Effector memory CD8-positive, alpha-beta T cell (primary cell): ENCODE measurements around the gene BRF1.

Experiments used
- ATAC-seq: fragments of 150-1000 bp; cut with Tn5 transposase; replicated peaks from 2 replicates; pipeline ENCODE4 v1.10.0; 2021; ENCODE audit warnings: mild to moderate bottlenecking, moderate library complexity
- DNase-seq, 3 experiments: peaks; one replicate each; pipeline ENCODE4 v3.0.0; 2021
- H3K27ac Mint-ChIP-seq, 2 donors: one replicate each; pipeline ENCODE4 v1.8.0; 2022; ENCODE audit warnings: mild to moderate bottlenecking in 2 of 2, mixed read lengths in 2 of 2, moderate library complexity in 2 of 2
- H3K27me3 Mint-ChIP-seq, 2 donors: one replicate each; pipeline ENCODE4 v1.8.0; 2022; ENCODE audit warnings: mixed read lengths in 2 of 2
- H3K36me3 Mint-ChIP-seq: one replicate; pipeline ENCODE4 v1.8.0; 2022; ENCODE audit warnings: mild to moderate bottlenecking, moderate library complexity, mixed read lengths; ENCODE audit not compliant: insufficient read depth
- H3K4me1 Mint-ChIP-seq, 2 donors: one replicate each; pipeline ENCODE4 v1.8.0; 2022; ENCODE audit warnings: low read depth in 2 of 2, mixed read lengths in 2 of 2
- H3K4me3 Mint-ChIP-seq, 2 donors: one replicate each; pipeline ENCODE4 v1.8.0; 2022; ENCODE audit warnings: mild to moderate bottlenecking in 2 of 2, mixed read lengths in 2 of 2, moderate library complexity in 2 of 2
- H3K9me3 Mint-ChIP-seq, 2 donors: one replicate each; pipeline ENCODE4 v1.8.0; 2022; ENCODE audit warnings: mixed read lengths in 2 of 2

Gene BRF1

GRCh38 chr14:105195051-105195450 is 105.8 kb downstream of the BRF1 start:
- Mint-ChIP-seq H3K4me1 (peaks cover 13 to 24% of the 10 kb centered on the region in 2 donors), H3K4me3 (no peak overlapping the region), H3K27ac (peak overlapping the region in 1 of 2 donors; percentile 68), H3K9me3 (no peaks in the 10 kb centered on the region), H3K27me3 (peaks cover 40 to 74% of the 10 kb centered on the region in 2 donors), H3K36me3 (peaks cover 10% of the 10 kb centered on the region)
- ATAC-seq (no peak), DNase-seq (no peak)

GRCh38 chr14:105193916-105194782 is 106.7 kb downstream of the BRF1 start:
- Mint-ChIP-seq H3K36me3 (peaks cover 6% of the 10 kb centered on the region), H3K27me3 (peaks cover 31 to 74% of the 10 kb centered on the region in 2 donors), H3K4me3 (peak overlapping the region; percentile 10 to 42), H3K27ac (peak overlapping the region in 1 of 2 donors; percentile 68), H3K9me3 (no peaks in the 10 kb centered on the region), H3K4me1 (peaks cover 13 to 22% of the 10 kb centered on the region in 2 donors)
- DNase-seq (no peak), ATAC-seq (peak; percentile 41)

DNA sequence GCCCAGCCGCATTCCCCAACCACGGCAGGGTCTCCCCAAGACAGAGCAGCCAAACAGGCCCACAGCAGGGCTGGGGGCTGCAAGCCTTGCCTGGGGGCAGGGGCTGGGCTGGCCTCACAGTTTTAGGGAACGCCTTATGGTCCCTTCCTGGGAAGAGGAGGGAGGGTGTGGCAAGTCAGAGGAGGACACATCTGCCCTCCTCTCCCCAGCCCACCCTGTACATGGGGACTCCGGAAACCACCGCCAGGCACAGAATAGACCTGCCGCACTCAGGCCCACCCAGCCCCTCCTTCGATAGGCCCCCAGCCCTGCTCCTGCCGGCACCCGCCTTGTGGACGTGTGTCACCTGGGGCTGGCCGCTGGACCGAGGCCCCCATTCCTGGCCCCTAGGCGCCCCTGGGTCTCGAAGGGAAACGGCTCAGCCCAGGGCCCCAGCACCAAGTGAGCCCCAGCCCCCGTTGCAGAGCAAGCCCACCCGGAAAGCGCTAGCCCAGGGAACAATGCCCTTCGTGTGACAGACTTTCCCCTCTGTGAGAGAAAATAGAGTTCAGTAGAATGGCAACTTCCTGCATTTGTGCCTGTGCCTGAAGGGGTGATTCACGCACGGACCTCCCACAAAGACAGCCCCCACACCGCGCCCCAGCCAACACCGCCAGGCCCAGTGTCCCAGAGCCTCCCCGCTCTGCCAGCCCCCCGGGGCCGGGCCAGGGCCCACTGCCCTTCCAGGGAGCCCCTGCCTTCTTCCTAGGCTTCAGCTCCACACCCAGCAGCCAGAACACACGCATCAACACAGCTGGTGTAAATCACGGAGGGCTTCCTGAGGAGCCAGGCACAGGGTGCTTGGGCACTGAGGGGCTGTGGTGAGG is 107.7 kb downstream of the BRF1 start:
- no peak for DNase-seq
- H3K27me3 Mint-ChIP-seq, result peaks cover 21 to 74% of the 10 kb centered on the region in 2 donors
- peak overlapping the region in 1 of 2 donors; percentile 40 for H3K4me3 Mint-ChIP-seq
- H3K4me1 Mint-ChIP-seq, result peaks cover 14 to 20% of the 10 kb centered on the region in 2 donors
- H3K27ac Mint-ChIP-seq, result no peak overlapping the region
- peaks cover 6% of the 10 kb centered on the region for H3K36me3 Mint-ChIP-seq
- ATAC-seq, result peak; percentile 41
- H3K9me3 Mint-ChIP-seq, result peaks cover 0 to 1% of the 10 kb centered on the region in 2 donors

DNA sequence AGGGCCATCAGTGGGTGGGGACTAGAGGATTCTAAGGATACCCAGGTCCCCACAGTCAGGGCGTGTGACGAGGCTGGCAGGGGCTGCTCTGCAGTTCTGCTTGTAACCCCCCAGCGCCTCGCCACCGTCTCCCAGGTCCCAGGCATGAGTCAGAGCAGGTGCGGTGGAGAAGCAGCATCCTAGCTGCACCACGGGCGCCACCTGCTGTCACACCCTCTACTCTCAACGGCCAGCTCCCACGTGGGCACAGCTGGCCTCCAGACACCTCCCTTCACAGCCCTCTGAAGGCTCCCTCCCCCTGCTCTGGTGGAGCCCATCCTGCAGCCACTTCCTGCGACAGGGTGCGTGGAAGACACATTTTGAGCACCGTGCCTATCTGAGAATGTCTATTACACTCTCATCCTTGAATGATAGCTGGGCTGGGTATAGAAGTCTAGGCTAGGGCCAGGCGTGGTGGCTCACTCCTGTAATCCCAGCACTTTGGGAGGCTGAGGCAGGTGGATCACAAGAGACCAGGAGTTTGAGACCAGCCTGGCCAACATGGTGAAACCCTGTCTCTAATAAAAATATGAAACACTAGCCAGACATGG is 112.8 kb downstream of the BRF1 start:
- peaks cover 5 to 6% of the 10 kb centered on the region in 2 donors for H3K4me1 Mint-ChIP-seq
- no peak overlapping the region for H3K4me3 Mint-ChIP-seq
- H3K27me3 Mint-ChIP-seq, result peaks cover 0 to 60% of the 10 kb centered on the region in 2 donors

GRCh38 chr14:105187116-105187515 is 113.7 kb downstream of the BRF1 start:
- H3K9me3 Mint-ChIP-seq, result peaks cover 0 to 2% of the 10 kb centered on the region in 2 donors
- H3K27ac Mint-ChIP-seq, result no peak overlapping the region
- peaks cover 3 to 5% of the 10 kb centered on the region in 2 donors for H3K4me1 Mint-ChIP-seq

More for the DNA sequence above, 112.8 kb downstream of the BRF1 start:
- Mint-ChIP-seq H3K27ac (no peak overlapping the region), H3K9me3 (peaks cover 0 to 2% of the 10 kb centered on the region in 2 donors), H3K36me3 (peaks cover 10% of the 10 kb centered on the region)
- ATAC-seq, result peak; percentile 26
- DNase-seq, result no peak

DNA sequence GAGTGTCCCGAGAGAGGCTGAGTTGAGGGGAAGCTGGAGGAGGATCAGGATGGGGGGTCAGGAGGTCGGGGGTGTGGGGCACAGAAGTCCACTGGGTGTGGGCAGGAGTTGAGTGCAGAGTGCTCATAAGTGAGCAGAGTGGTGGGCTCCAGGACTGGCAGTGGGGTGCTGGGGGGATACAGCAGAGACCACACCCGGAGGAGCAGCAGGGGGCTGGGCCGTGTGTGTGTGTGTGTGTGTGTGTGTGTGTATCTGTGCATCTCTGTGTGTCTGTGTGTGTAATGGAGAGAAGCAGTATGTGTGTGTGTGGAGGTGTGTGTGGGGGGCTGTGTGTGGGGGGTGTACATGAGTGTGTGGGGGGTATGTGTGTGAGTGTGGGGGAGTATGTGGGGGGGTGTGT is 114.8 kb downstream of the BRF1 start:
- Mint-ChIP-seq H3K36me3 (peaks cover 7% of the 10 kb centered on the region), H3K9me3 (peaks cover 0 to 2% of the 10 kb centered on the region in 2 donors), H3K4me3 (no peak overlapping the region), H3K27ac (no peak overlapping the region), H3K27me3 (peaks cover 0 to 53% of the 10 kb centered on the region in 2 donors), H3K4me1 (peaks cover 3 to 5% of the 10 kb centered on the region in 2 donors)
- DNase-seq, result no peak
- ATAC-seq, result no peak

More at GRCh38 chr14:105187116-105187515, 113.7 kb downstream of the BRF1 start:
- DNase-seq (no peak), ATAC-seq (no peak)
- Mint-ChIP-seq H3K36me3 (peaks cover 10% of the 10 kb centered on the region), H3K4me3 (no peak overlapping the region), H3K27me3 (peaks cover 0 to 60% of the 10 kb centered on the region in 2 donors)

GRCh38 chr14:105185001-105185400 is 115.8 kb downstream of the BRF1 start:
- ATAC-seq, result no peak
- H3K4me1 Mint-ChIP-seq, result peaks cover 6 to 7% of the 10 kb centered on the region in 2 donors
- H3K4me3 Mint-ChIP-seq, result no peak overlapping the region
- peaks cover 0 to 43% of the 10 kb centered on the region in 2 donors for H3K27me3 Mint-ChIP-seq
- H3K27ac Mint-ChIP-seq, result peak overlapping the region in 1 of 2 donors; percentile 16
- peaks cover 0 to 2% of the 10 kb centered on the region in 2 donors for H3K9me3 Mint-ChIP-seq
- no peak for DNase-seq
- H3K36me3 Mint-ChIP-seq, result peaks cover 7% of the 10 kb centered on the region

GRCh38 chr14:105184461-105184860 is 116.3 kb downstream of the BRF1 start:
- Mint-ChIP-seq H3K27ac (peak overlapping the region in 1 of 2 donors; percentile 16), H3K4me3 (peak overlapping the region in 1 of 2 donors; percentile 29), H3K4me1 (peaks cover 7 to 9% of the 10 kb centered on the region in 2 donors), H3K36me3 (peaks cover 7% of the 10 kb centered on the region), H3K9me3 (peaks cover 0 to 2% of the 10 kb centered on the region in 2 donors), H3K27me3 (peaks cover 0 to 37% of the 10 kb centered on the region in 2 donors)
- DNase-seq (no peak), ATAC-seq (no peak)

GRCh38 chr14:105182296-105183020 is 118.3 kb downstream of the BRF1 start:
- peaks cover 3 to 5% of the 10 kb centered on the region in 2 donors for H3K4me1 Mint-ChIP-seq
- H3K27ac Mint-ChIP-seq, result no peak overlapping the region
- peaks cover 7% of the 10 kb centered on the region for H3K36me3 Mint-ChIP-seq

GRCh38 chr14:105181549-105182295 is 119.1 kb downstream of the BRF1 start:
- H3K27me3 Mint-ChIP-seq, result peaks cover 0 to 18% of the 10 kb centered on the region in 2 donors
- no peak overlapping the region for H3K27ac Mint-ChIP-seq
- peaks cover 7% of the 10 kb centered on the region for H3K36me3 Mint-ChIP-seq
- peak overlapping the region; percentile 40 to 63 for H3K4me3 Mint-ChIP-seq
- ATAC-seq (no peak), DNase-seq (no peak)
- no peaks in the 10 kb centered on the region for H3K9me3 Mint-ChIP-seq
- H3K4me1 Mint-ChIP-seq, result peaks cover 3 to 5% of the 10 kb centered on the region in 2 donors

More at GRCh38 chr14:105182296-105183020, 118.3 kb downstream of the BRF1 start:
- peak overlapping the region; percentile 40 to 63 for H3K4me3 Mint-ChIP-seq
- DNase-seq, result no peak
- H3K27me3 Mint-ChIP-seq, result peaks cover 0 to 18% of the 10 kb centered on the region in 2 donors
- no peak for ATAC-seq
- H3K9me3 Mint-ChIP-seq, result no peaks in the 10 kb centered on the region

DNA sequence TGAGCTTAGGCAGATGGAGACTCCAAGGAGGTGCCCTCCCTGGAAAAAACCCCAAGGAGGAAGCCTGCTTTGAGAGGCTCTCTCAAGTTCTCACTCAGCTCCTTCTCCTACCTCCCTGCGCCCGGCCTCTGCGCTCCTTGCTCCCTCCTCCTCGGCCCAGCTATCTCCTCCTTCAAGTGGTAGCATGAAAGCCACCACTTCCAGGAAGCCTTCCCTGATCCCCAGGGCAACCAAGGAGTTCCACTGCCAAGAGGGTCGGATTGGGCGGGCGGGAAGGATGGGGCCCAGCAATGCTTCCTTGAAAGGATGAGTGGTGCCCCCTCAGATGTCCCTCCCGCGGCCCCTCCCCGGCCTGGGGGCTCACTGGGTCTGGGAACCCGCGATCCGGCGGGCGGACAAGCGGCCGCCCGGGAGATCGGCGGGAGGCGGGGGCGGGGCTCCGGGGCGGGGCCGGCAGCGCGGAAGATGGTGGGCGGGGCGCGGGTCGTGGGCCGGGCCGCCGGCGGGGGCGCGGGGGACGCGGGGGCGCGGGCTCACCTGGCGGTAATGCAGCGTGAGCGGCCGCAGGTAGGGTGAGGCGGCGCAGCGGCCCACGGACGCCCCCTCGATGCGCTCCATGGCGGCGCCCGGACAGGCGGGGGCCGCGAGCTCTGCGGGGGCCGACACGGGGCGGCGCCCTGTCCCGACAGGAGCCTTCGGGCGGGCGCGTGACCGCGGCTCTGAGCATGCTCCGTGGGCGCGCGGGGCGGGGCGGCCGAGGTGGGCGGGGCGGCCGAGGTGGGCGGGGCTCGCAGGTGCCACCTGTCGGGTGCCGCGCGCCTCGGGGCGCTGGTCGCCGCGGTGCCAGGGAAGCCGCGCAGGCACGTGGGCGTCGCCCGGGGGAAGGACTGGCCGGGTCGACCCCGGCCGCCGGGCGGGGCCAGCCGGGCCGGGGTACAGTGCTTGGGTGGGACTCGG is 119.9 kb downstream of the BRF1 start, which contains the start of gene NUDT14:
NUDT14 (minus strand) TSS at position 721 of the 957 bp plus-strand sequence; CDS start at position 618, 103 bp downstream.
- H3K27me3 Mint-ChIP-seq, result peaks cover 0 to 18% of the 10 kb centered on the region in 2 donors
- no peaks in the 10 kb centered on the region for H3K9me3 Mint-ChIP-seq
- peak within 1 kb of the TSS; percentile 65 to 69 for H3K4me3 Mint-ChIP-seq
- DNase-seq, result peak; percentile 70 to 79 (median 77)
- H3K27ac Mint-ChIP-seq, result no peak within 1 kb of the TSS
- peak; percentile 87 for ATAC-seq
- H3K4me1 Mint-ChIP-seq, result peaks cover 3 to 5% of the 10 kb centered on the region in 2 donors
- peaks cover 5% of the 10 kb centered on the region for H3K36me3 Mint-ChIP-seq
